HG03135 (cell line): ENCODE measurements around the gene RUBCNL.
"Not testable (repeated sequence)": the region's sequence is repeated elsewhere in the genome, so short reads cannot be mapped to it uniquely, and the experiment has no call there.

Experiments
- ATAC-seq: cut with Tn5 transposase; IDR thresholded peaks from one replicate; pipeline ENCODE4 v1.9.1; 2021; ENCODE audit warnings: mild to moderate bottlenecking, moderate library complexity; ENCODE audit not compliant: unreplicated experiment

RUBCNL gene, protein sequence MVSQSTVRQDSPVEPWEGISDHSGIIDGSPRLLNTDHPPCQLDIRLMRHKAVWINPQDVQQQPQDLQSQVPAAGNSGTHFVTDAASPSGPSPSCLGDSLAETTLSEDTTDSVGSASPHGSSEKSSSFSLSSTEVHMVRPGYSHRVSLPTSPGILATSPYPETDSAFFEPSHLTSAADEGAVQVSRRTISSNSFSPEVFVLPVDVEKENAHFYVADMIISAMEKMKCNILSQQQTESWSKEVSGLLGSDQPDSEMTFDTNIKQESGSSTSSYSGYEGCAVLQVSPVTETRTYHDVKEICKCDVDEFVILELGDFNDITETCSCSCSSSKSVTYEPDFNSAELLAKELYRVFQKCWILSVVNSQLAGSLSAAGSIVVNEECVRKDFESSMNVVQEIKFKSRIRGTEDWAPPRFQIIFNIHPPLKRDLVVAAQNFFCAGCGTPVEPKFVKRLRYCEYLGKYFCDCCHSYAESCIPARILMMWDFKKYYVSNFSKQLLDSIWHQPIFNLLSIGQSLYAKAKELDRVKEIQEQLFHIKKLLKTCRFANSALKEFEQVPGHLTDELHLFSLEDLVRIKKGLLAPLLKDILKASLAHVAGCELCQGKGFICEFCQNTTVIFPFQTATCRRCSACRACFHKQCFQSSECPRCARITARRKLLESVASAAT

DNA sequence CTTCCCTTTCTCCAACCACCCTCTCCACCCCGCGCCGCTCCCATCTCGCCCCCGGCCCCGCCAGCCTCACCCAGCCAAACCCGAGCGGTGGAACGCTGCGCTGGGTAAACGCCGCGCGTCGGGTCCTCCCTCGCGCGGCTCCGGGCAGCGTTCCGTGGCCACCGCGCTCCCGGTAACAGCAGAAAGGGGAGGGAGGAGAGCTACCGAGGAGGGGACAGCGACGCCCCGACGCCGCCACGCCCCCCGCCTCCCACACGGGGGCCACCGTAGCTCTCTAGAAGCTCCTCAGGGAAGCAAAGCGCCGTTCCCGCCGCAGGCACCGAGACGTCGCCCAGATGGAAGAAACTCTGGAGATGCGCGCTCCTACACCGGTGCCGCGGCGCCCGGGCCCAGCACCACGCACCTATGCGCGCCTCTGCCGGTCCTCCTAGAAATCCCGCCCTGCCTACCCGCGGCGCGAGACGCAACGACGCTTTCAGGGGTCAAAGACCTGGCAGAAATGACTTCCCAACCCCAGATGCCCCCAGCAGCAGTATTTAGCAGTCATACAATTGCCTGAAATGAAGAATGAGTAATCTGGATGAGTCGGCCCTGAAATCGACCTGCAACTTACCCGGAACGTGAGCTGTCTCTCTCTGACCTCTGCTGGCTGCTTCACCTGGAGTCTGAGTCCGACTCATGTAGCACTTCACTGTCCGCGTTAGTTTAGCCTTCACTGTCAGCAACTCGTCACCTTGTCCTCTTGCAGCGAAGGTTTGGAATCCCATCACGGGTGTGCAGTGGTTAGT, at the start of gene RUBCNL:
RUBCNL (minus strand) TSS at position 189 of the 788 bp plus-strand sequence. CDS start 14,777 bp downstream, outside the sequence.
- peak; percentile 34 for ATAC-seq

DNA sequence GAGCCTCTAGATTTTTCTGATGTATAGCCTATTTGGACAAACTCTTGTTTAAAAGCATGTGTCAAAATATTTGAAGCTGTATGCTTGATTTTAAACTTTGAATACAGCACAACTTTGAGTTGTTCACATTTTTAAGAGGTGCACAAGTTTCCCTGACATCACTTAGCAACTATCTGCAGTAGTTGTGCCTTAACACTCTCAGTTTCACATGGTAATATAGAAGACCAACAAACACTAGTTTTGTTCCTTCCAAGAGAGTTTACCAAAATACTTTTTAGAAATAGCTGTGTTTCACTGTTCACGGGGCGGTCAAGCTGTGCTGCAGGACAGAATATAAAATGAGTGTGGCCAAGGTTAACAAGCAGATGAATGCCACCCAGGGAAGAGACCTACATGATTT, 42.5 kb upstream of the RUBCNL start:
- not testable (repeated sequence) for ATAC-seq

DNA sequence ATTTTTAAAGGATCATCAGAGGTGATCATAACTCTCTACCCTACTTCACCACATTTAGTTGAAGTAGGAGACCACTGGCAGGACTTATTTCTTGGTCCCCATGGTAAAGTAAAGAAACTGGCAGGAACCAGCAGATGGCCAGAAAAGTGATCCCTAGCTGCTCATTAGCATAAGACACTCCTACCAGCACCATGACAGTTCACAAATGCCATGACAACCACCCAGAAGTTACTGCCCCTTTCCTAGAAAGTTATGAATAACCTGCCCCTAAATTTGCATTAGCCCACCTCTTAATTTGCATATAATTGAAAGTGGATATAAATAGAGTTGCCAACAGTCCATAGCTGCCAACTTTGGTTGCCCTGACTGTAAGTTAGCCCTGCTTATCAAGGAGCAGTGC, 18.4 kb upstream of the RUBCNL start:
- ATAC-seq = no peak

DNA sequence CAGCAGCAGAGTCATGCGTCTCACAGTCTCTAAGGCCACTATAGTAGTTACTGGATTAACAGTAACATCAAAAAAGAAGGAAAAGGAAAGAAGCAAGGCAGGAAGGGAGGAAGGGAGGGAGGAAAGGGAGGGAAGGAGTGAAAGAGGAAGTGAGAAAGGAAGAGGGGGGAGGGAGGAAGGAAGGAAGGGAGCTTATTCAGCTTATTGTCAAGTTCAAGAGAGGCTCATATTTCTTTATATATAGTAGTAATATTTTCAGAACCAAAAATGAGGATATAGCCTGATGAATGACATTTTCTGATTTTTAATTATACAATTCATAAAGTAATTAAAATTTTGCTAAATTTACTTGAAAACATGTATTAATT, 17.7 kb upstream of the RUBCNL start:
- ATAC-seq = no peak

DNA sequence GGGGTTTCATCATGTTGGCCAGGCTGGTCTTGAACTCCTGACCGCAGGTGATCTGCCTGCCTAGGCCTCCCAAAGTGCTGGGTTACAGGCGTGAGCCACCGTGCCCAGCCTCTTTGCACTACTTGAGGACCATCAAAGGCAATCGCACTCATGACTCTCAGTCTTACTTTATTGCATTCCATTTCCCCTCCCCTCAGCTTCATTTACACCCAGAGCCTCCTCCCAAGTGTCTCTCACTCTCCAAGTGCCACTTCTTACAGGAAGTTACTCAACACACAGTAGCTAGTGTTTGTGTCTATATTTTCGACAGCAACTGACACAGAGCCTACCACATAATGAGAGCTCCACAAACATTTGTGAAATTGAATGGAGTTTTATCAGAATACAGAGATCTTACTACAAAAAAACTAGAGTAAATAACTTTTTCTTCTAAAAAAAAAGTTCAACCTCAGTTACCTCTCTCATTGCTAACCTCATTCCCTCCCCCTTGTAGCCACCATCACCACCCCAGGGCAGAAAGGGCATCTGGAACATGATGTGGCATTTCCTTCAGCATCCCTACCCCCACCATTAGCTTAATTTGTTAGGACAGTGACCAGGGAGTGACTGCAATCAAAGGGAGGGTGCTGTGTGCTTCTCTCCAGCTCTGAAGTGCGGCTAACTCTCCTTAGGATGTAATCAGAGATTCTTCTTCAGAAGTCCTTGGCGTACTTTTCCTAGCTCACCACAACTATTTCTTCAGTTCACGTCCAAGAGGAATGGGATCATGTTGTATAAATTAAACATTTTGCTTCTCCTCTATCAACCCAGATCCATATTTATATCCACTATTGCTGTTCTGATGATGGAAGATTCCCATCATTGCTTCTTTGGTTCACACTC, 17.0 kb upstream of the RUBCNL start:
- ATAC-seq = no peak

DNA sequence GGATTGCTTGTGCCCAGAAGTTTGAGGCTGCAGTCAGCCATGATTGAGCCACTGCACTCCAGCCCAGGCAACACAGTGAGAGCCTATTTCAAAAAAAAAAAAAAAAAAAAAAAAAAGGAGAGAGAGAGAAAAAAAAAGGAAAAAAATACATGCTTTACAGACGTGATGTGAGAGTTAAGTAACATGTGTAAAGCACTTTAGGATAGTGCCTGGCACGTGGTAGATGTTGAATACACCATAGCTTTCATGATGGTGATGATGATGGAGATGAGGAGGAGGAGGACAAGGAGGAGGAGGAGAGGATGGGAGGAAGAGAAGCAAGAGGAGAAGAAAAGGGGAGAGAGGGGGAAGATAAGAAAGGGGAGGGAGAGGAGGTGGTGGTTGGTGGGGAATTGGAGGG, 15.1 kb upstream of the RUBCNL start:
- no peak for ATAC-seq

DNA sequence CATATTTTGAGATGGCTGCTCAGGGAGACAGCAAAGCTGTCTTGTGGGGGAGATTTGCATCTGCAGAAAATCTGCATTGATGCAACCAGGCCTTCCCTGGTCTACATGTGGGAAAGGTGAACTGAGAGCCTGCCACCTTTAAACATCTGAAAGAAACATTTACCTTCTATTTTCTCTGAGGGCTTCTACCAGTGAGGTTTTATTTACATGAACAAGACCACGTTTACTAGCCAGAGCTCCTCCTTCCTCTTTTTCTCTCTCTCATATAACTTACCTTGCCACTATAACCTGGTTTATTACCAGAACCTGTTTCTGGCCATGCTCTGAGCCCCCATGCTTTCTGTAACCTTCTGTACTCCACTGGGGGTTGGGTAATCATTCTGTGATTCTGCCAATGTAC, 14.4 kb upstream of the RUBCNL start:
- ATAC-seq = no peak

DNA sequence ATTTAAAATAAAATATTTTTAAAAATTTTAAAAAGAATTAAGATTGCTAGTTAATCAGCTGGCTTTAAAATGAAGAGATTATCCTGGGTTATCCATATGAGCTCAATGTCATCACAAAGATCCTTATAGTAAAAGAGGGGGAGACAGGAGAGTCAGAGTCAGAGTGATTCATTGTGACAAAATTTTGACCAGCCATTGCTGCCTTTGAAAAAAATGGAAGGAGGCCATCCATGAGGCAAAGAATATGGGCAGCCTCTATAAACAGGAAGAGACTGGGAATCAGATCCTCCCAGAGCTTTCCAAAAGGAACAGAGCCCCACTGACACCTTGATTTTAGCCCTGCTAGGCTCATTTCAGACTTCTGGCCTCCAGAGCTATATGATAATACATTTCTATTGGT, 9.3 kb upstream of the RUBCNL start:
- ATAC-seq = no peak

DNA sequence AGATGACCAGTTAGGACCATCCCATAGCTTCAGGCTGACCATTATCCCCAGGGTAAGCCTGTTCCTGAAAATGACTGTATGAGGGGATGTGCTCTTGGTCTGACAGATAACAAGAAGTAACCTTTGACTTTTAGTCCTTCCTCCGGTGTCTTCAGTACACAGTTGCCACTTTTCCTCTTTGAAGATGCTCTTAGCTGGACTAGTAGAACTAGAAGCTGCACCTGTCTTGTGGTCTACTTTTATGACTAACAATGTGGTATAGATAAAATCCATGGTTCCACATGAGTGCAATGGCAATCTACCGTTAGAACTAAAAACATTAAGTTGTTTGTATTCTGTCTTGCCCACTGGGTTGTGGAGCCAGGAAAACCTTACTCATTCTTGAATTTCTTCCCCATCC, 5.9 kb upstream of the RUBCNL start:
- peak; percentile 46 for ATAC-seq

DNA sequence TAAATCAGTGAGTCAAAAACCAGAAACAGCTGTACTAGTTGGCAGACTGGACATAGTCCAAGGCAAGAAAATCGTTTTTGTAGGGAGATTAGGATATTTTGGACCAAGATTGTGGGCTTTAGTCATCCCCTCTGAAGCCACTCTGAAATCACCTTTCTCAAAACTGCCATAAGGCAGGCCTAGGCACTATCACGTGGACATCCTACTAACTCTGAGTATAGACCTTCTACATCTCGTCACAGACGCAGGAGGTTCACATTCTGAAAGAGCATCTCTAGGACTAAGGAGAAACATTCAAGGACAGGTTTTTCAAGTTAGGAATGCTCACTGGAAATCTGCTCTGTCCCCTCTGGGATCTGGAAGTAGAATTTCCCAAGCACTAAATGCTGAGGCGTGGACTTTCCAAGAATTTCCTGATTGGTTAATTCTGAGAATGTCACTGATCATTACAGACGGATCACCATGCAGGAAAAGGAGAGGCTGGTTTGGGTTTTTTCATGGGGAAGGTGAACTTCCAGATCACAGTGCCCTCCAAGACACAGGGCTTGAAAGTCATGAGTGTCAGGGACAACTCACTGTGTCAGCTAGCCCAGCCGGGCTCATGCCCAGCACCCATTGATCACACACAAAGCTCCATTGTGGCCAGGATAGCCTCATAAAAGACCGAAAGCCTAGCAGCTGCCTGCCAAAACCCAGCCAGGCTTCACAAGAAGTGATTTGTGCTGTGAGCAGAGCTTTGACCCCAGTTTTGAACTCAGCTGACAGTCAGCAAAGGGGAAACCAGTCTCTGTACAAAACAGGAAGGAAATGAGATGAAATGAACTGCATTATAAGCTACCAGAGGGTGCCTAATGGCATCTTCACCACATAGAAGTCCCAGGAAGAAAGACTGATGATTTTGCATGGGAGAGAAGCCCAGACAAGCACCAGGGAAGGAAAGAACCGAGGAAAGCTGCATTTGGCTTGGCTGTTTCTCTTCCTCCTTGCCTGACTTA, 2.7 kb upstream of the RUBCNL start:
- peak; percentile 45 for ATAC-seq

DNA sequence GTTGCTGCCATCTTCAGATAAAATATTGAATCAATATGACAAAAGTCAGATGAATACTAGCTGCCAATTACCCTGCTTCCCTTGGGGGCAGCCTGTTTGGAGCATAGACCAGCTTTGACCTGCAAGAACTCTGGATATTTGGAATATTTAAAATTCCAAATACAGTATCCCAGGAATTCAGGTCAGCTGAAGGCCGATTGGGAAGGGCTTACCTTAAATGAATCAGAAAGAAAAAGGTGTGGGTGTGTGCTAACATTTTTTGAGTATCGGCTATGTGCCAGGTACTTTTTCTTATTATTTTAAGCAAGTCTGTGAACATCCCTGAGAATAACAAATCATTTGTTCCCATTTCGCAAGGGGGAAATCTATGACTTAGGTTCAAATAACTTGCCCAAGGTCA, 1.8 kb upstream of the RUBCNL start:
- ATAC-seq = no peak

DNA sequence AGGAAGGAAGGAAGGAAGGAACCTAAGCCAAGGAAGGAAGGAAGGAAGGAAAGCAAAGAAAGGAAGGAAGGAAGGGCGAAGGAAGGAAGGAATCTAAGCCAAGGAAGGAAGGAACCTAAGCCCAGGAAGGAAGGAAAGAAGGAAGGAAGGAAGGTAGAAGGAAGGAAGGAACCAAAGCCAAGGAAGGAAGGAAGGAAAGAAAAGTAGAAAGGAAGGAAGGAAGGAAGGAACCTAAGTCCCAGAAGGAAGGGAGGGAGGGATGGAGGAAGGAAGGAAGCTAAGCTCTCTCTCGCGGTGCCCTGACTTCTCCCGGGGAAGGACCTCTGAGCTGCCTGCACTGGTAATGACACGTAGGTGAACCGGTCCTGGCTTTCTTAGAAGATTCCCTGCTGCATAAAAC, 1.3 kb upstream of the RUBCNL start:
- no peak for ATAC-seq

DNA sequence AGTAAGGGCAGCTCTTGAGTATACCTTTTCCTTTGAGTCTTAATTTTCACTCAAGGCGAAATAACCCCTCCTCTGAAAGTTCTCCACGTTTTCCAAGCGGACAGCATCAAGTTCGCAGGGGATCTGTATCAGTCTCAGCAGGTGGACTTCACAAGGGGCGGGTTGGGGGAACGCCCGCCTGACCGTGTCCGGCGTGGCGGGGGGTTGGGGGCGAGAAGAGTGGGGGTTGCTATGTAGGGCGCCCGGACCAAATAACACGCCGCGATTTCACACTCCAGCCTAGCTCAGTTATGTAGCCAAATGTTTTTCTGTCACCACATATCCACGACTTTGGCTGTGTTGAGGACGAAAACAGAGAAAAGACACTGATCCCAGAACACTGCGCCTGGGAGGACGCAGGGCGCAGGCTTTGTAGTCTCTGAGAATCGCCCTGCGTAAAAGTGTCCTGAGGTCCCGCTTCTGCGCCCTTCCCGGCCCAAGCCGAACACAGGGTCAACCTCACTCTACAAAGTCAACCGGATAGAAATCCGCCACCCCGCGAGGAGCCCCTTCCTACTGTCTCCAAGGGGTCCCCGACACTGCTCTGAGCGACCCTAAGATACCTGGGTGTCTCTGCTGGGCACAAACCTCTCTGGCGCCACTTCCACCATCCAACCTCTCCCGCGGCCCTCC, 524 bp downstream of the RUBCNL start:
- no peak for ATAC-seq

DNA sequence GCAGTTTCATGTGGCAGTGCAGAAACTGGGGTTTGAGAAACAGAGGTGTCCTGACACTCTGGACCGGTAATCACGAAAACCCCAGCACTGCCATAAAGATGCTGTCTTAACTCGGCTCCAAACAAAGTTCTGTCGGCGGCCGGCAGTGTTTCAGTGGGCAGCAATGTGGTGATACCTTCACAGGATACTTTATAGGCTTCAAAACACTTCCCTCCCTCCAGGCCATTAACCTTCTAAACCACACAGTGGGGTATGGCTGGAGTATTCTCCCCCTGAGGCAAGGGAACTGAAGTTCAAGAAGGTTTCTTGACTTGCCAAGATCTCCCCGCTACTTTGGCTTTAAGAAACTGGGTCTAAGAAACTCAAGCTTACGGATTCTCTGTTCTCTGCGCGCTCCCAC, 1.1 kb downstream of the RUBCNL start:
- no peak for ATAC-seq

DNA sequence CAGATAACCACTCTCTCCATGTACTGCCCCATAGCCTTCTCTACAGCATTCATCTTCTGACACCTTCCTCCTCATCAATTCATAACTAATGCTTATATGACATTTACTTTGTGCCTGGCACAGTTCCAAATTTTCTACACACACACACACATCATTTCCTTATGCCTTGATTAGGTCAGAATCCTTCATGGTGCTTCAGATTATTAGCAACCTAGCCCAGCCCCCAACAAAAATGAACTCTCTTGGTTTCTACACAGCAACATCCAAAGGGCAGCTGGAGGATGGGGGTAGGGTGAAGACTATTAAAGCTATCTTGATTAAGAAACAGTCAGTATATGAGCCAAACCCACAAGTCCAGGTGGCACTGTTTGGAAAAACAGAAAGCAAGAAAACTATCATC, 3.7 kb downstream of the RUBCNL start:
- ATAC-seq = no peak

DNA sequence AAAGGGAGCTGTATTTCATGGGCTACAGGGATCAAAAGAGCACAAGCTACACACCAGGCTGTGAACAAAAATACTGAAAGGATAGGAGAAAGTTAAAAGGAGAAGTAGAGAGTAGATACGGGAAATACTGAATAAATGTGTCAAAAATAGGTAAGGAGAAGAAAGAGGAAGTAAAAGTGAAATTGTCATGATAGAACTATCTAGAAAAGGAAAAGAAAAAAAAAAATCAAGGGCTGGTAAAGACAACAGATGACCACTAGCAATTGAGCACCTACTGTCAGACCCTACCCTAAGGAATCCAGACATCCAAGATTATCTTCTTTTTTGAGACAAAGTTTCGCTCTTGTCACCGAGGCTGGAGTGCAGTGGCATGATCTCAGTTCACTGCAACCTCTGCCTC, 4.8 kb downstream of the RUBCNL start:
- ATAC-seq = peak; percentile 42

DNA sequence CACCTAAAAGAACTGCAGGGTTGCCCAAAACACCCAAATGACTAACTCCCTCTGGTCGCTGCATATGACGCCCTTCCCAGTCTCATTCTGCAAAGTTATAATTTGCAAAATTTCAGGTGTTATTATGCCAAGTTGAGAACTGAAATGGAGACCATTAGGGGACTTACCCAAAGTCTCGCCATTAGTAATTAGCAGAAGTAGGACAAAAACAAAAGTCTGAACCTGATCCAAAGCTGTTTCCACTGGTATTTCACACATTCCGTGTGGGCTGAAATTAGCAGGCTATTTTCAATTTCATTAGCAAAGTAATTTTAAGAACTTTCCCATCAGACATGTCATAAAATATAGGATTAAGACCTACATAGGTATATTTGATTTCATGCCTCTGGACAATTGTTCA, 6.8 kb downstream of the RUBCNL start:
- ATAC-seq = no peak

DNA sequence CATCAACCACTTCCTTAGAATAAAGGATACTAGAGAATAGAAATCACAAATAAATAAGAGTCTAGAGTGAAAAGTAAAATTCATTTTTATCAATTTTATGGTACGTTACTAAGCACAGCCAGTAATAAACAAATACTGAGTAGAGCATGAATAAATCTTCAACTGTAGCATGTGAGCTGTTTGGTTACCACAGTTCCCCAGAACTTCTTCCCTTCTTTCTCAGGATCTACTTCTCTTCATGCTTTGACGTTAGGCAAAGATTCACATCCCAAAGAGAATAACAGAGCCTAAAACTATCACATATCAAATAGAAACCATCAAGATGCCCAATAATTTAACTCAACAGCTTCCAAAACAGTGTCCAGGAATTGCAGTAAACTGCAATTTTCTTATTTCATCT, 7.4 kb downstream of the RUBCNL start:
- no peak for ATAC-seq

DNA sequence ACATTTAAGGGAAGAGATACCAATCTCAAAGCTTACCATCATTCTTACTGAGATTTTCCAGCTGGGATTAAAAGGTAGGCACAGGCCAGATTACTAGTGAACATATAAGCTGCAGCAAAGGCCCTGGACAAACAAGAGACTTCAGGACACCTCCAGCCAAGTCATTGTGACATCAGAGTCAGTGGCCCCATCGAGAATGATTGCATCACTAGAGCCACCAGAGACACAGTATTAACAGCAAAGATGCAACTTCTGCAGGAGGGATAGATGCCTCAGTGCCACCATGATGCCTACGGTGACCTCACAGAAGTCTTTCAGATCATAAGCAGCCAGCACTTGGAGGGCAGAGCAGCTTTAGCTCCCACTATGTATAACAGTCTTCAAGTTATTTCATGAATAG, 8.6 kb downstream of the RUBCNL start:
- ATAC-seq = no peak
